Natural killer cell treated with Interleukin-12 subunit alpha and Interleukin-12 subunit beta and Interleukin-15 and Interleukin-18, amount 100 ng/mL, for 72 hours (primary cell): ENCODE results near the gene NSD1. TPM values are rescaled to one million over a fixed set of nuclear protein-coding genes. Genes with fewer than 3 reads are reported as not detected.

ENCODE experiments used
- ATAC-seq, 2 donors: fragments of 150-1000 bp; cut with Tn5 transposase in 1 of 2; sonication (Bioruptor Pico), chemical (Tn5 transposase) in 1 of 2; 2 replicates each; pipeline ENCODE4 v1.10.0; 2021
- DNase-seq: peaks from one replicate; pipeline ENCODE4 v3.0.0; 2022; ENCODE audit warnings: low spot score
- H3K27ac Mint-ChIP-seq, 2 donors: 1 replicate in 1 of 2; 2 replicates in 1 of 2; pipeline ENCODE4 v1.8.0; 2022; ENCODE audit warnings: mixed read lengths in 2 of 2, mild to moderate bottlenecking in 1 of 2, moderate library complexity in 1 of 2
- H3K27me3 Mint-ChIP-seq, 2 donors: 1 replicate in 1 of 2; 2 replicates in 1 of 2; pipeline ENCODE4 v1.8.0; 2022; ENCODE audit warnings: mixed read lengths in 2 of 2
- H3K36me3 Mint-ChIP-seq: one replicate; pipeline ENCODE4 v1.8.0; 2022; ENCODE audit warnings: mixed read lengths
- H3K4me1 Mint-ChIP-seq, 2 donors: 1 replicate in 1 of 2; 2 replicates in 1 of 2; pipeline ENCODE4 v1.8.0; 2022; ENCODE audit warnings: low read depth in 2 of 2, mixed read lengths in 2 of 2, mild to moderate bottlenecking in 1 of 2
- H3K4me3 Mint-ChIP-seq: one replicate; pipeline ENCODE4 v1.8.0; 2022; ENCODE audit warnings: mixed read lengths
- H3K9me3 Mint-ChIP-seq: 2 replicates; pipeline ENCODE4 v1.8.0; 2022; ENCODE audit warnings: mixed read lengths
- total RNA-seq, 2 donors: library from RNA; stranded (reverse); gene quantifications; one replicate each; pipeline ENCODE4 v1.2.3, GENCODE V29; 2022

Gene NSD1
- total RNA-seq, 2 donors from 2014 or later = 96.8 to 166 TPM

DNA sequence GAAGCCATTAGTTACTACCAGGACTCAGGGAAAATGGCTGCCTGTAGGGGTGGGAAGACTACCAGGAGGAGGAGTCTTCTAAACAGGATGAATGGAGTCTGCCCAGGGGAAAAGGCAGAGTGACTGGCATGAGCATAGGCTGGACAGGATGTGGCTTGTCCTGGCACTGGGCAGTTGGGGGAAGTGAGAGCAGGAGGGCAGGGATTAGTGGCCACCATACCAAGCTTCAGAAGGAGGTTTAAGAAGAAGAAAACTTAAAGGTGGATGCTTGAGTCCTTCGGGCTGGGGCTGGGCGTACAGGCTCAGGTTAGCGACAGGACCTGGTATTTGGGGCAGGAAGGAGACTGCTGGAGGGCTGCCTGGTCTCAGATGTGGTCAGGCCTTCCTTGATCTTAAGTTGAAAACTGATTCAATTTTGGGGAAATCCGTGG is 5.0 kb upstream of the NSD1 start:
- H3K9me3 Mint-ChIP-seq = no peaks in the 10 kb centered on the region
- H3K27ac Mint-ChIP-seq = peak overlapping the region; percentile 39 to 66

DNA sequence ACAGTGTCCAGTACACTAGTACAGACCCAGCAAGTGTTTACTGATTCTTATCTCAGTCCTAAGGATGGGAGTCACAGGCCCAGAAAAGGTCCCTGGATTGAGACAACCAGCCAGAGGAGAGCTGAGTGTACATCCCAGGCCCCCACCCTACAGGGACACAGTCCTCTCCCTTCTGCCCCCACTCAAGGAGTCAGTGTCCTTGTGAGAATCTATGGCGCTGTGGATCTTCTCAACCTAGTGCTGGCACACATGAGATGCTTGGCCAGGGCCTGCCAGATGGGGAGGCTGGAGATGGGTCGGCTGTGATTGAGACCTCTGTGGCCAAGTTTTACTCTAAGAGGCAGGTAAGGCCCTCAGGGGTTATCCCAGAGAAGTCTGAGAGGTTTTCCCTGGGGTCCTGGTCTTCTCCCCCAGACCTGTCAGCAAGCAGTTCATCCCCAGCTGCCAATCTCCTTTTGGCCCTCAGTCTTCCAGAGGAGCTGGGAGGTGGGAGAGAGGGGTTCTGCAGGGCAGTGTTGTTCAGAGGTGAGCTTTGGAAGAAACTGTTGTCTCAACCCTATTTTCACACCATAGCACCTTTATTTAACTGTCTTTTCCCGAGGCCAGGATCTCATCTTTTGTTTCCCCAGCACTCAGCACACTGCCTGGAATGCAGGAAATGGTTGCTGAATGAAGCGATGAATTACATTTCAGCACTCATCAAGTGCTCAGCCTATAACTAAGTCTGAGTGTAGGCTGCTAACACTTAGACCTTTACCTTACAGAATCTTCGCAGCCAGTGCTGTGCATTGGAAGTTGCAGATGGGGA is 3.2 kb upstream of the NSD1 start:
- ATAC-seq = no peak
- Mint-ChIP-seq H3K9me3 (no peaks in the 10 kb centered on the region), H3K27ac (peak overlapping the region; percentile 56 to 85), H3K4me1 (peaks cover 30 to 33% of the 10 kb centered on the region in 2 donors), H3K4me3 (peak overlapping the region; percentile 11), H3K36me3 (peaks cover 3% of the 10 kb centered on the region), H3K27me3 (no peaks in the 10 kb centered on the region)
- DNase-seq = no peak

More for the DNA sequence above, 5.0 kb upstream of the NSD1 start:
- peaks cover 21 to 23% of the 10 kb centered on the region in 2 donors for H3K4me1 Mint-ChIP-seq
- H3K27me3 Mint-ChIP-seq = no peaks in the 10 kb centered on the region
- no peaks in the 10 kb centered on the region for H3K36me3 Mint-ChIP-seq
- DNase-seq (no peak), ATAC-seq (no peak)
- H3K4me3 Mint-ChIP-seq = peak overlapping the region; percentile 36

DNA sequence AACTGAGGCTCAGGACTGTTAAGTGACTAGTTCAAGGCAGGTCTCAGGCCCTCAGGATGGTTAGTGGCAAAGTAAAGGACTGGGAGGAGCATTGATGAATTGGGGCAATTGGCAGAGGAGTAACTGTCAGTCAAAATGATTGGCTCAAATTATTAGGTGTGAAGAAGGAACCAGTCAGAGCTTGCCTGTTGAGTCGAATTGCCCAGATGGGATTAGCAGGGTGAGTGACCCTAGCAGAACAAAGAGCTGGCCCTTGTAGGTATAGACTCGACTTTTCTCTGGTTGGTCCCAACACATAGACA is 2.6 kb upstream of the NSD1 start:
- ATAC-seq (no peak), DNase-seq (no peak)
- H3K27me3 Mint-ChIP-seq = no peaks in the 10 kb centered on the region
- H3K27ac Mint-ChIP-seq = peak overlapping the region; percentile 85 to 88
- H3K36me3 Mint-ChIP-seq = peaks cover 7% of the 10 kb centered on the region
- H3K4me1 Mint-ChIP-seq = peaks cover 34 to 38% of the 10 kb centered on the region in 2 donors
- no peaks in the 10 kb centered on the region for H3K9me3 Mint-ChIP-seq
- H3K4me3 Mint-ChIP-seq = peak overlapping the region; percentile 11

DNA sequence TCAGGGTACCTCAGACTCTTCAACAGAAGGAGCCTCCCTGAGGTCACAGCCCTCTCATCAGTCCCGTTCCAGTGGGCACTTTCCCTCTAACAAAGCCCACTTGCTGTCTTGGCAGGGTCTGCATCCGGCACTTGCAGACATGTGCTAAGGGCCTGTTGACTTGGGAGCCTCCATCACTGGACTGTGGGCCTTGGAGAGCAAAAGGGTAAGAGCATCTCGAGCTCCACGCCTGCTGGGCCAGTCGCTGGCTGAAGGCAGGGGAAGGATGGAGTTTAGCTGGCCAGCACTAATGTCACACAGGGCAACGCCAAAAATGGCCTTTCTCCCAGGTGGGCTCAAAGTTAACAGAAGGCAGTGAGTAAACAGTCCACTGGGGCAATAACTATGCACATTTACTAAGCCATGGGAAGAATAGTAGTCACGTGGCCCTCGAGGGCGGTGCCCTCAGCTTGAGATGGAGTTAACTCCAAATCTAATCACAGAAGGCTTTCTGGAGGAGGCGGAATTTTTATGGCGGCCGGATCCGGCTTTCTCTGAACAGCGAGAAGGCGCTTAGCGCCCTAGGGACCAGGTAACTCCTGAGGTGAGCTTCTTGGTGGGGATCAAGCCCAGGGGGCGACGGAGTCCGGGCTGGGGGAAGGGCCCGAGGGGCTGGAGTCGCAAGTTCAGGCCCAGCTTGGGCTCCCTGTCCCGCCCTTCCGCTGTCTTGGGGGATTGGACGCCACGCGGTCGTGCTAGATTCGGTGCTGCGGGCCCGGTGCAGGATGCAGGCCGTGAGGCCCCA is 2.0 kb upstream of the NSD1 start:
- H3K4me3 Mint-ChIP-seq = peak overlapping the region; percentile 68
- peaks cover 8% of the 10 kb centered on the region for H3K36me3 Mint-ChIP-seq
- peak overlapping the region; percentile 85 to 88 for H3K27ac Mint-ChIP-seq
- no peaks in the 10 kb centered on the region for H3K9me3 Mint-ChIP-seq
- no peaks in the 10 kb centered on the region for H3K27me3 Mint-ChIP-seq
- DNase-seq = peak; percentile 53
- ATAC-seq = no peak
- peaks cover 34 to 41% of the 10 kb centered on the region in 2 donors for H3K4me1 Mint-ChIP-seq

DNA sequence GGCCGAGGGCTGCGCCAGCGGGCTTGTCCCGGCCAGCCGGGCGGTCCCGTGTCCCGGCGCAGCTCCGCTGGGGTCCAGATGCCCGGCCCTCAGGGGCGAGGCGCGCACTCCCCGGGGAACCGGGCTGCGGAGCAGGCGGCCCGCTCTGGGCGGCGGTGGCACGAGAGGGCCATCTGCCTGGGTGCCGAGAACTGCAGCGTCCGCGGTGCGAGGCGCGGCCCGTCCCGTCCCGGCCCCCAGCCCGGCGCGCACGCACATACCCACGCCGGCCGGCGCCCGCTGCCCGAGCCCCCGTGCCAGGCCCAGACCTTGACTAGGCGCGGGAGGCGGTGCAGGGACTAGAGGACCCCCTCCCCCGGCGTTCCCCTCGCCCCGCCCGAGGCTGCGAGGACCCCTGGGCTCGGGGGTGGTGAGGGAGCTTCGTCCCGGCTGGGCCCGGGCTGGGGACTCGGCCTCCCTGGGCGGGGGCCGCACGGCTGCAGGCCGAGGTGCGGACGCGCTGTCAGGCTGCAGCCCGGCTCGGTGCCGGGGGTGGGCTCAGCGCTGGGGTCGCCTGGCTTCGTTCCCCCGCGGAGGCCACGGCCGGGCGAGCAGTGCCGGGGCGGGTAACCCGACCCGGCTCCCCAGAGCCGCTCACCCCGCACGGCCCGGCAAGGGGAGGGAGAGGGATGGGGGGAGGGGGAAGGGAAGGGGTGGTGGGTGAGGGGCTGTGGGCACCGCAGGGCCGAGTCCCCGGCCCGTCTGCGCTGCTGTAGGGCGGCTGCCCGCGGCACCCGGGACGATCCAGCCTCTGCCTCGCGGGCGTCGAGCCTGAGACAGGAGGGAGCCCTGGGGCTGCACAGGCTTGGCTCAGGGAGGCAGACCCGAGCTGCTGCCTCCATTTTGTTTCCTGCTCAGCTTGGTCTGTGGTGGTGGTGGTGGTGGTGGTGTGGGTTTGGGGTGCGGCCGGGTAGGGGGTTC is 1.2 kb upstream of the NSD1 start:
- DNase-seq (peak; percentile 58), ATAC-seq (peak; percentile 30 to 34)
- H3K9me3 Mint-ChIP-seq = no peaks in the 10 kb centered on the region
- H3K27ac Mint-ChIP-seq = peak overlapping the region in 1 of 2 donors; percentile 85
- H3K4me3 Mint-ChIP-seq = peak overlapping the region; percentile 44
- peaks cover 37 to 47% of the 10 kb centered on the region in 2 donors for H3K4me1 Mint-ChIP-seq
- no peaks in the 10 kb centered on the region for H3K27me3 Mint-ChIP-seq
- peaks cover 13% of the 10 kb centered on the region for H3K36me3 Mint-ChIP-seq

DNA sequence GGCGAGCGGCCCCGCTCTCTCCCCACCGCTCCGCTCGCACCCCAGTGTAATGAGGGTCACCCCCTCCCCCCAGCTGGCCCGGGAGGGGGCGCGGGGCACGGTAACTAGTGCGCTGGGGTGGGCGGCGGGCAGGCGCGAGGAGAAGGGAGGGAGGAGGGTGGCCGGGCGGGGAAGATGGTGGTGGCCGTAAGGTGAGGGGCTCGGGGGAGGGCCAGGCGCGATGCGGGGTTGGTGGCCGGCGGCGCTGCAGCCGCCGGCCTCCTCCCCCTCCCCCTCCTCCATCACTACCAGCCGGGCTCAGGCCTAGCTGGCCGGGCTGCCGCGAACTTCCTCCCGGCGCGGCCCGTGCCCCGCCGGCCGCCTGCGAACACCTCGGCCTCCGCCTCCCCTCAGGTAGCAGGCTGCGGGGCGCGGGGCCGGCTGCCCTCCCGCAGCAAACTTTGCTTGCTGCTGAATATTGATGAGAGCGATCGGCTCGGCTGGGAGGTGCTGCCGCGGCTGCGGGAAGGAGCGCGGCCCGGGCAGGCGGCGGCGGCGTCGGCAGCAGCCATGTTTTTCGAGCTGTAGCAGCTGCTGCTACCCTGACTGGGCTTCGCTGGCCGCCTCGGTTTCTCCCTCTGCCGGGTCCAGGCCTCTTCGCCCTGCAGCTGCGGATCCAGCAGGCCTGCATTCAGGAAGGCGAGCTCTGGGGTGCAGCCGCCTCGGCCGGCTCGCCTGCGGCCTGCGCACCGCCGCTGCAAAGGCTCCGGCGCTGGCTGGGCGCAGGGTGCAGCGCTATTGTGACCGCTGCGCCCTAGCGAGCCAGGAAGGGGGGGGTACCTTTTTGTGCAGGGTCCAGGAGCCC is 502 bp downstream of the NSD1 start:
- Mint-ChIP-seq H3K4me1 (peaks cover 26 to 37% of the 10 kb centered on the region in 2 donors), H3K27ac (peak overlapping the region; percentile 50 to 65), H3K36me3 (peaks cover 13% of the 10 kb centered on the region)

DNA sequence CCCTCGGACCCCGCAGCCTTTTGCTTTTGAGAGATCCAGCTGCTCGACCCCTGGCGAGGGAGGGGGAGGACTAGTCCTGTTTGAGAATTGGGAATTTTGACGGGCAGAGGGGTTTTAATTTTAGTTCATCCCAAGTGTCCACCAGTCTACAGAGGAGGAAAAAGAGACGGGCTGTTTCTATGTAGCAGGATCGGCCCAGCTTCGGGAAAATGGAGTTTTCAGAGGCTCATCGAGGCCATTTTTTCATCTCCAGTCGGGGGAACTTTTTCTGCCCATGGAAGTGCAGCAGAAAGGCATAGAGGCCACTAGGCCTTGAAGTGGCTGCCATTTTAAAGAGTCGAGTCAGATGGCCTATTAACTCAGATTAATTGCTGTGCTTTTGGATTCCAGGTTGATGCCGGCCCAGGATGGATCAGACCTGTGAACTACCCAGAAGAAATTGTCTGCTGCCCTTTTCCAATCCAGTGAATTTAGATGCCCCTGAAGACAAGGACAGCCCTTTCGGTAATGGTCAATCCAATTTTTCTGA is 1.2 kb downstream of the NSD1 start:
- H3K27me3 Mint-ChIP-seq = no peaks in the 10 kb centered on the region
- H3K27ac Mint-ChIP-seq = peak overlapping the region; percentile 50 to 65
- ATAC-seq (no peak), DNase-seq (no peak)
- H3K9me3 Mint-ChIP-seq = no peaks in the 10 kb centered on the region
- H3K36me3 Mint-ChIP-seq = peaks cover 13% of the 10 kb centered on the region
- peak overlapping the region; percentile 75 for H3K4me3 Mint-ChIP-seq
- peaks cover 24 to 32% of the 10 kb centered on the region in 2 donors for H3K4me1 Mint-ChIP-seq

More for the DNA sequence above, 502 bp downstream of the NSD1 start:
- Mint-ChIP-seq H3K9me3 (no peaks in the 10 kb centered on the region), H3K4me3 (peak overlapping the region; percentile 75), H3K27me3 (no peaks in the 10 kb centered on the region)
- peak; percentile 53 to 69 for ATAC-seq
- peak; percentile 65 for DNase-seq

DNA sequence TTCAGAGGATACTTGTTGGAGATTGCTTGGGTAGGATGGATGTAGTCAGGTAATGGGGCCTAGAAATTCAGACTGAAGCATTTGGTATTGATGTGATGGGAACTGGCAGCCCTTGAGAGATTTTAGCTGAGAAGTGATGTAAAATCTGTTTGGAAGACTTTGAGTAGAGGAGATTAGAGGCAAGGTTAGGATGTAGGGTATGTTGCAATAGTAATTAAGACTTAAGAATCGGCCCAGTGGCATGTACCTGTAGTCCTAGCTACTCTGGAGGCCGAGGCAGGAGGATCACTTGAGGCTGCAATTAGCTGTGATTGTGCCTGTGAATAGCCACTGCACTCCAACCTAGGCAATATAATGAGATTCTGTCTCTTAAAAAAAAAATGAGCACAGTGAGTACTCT is 6.7 kb downstream of the NSD1 start:
- H3K4me1 Mint-ChIP-seq = peaks cover 29 to 49% of the 10 kb centered on the region in 2 donors
- no peak for ATAC-seq
- peak overlapping the region in 1 of 2 donors; percentile 28 for H3K27ac Mint-ChIP-seq
- H3K36me3 Mint-ChIP-seq = peaks cover 17% of the 10 kb centered on the region
- H3K27me3 Mint-ChIP-seq = no peaks in the 10 kb centered on the region
- no peak for DNase-seq
- no peaks in the 10 kb centered on the region for H3K9me3 Mint-ChIP-seq
- H3K4me3 Mint-ChIP-seq = no peak overlapping the region

DNA sequence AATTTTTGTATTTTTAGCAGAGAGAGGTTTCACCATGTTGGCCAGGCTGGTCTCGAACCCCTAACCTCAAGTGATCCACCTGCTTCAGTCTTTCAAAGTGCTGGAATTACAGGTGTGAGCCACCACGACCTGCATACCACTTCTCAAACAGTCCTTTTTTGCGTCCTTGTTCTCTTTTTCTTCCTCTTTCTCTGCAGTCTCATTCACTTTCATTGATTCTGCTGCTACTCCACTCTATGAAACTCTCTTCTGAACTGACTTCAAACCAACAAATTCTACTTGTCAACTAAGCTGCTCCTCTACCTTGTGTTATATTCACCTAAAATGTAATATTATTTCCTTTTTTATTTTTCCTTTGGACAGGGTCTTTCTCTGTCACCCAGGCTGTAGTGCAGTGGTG is 7.9 kb downstream of the NSD1 start:
- Mint-ChIP-seq H3K4me1 (peaks cover 25 to 40% of the 10 kb centered on the region in 2 donors), H3K36me3 (peaks cover 12% of the 10 kb centered on the region), H3K27me3 (no peaks in the 10 kb centered on the region), H3K4me3 (no peak overlapping the region), H3K27ac (peak overlapping the region in 1 of 2 donors; percentile 57), H3K9me3 (no peaks in the 10 kb centered on the region)
- DNase-seq = no peak
- ATAC-seq = no peak

DNA sequence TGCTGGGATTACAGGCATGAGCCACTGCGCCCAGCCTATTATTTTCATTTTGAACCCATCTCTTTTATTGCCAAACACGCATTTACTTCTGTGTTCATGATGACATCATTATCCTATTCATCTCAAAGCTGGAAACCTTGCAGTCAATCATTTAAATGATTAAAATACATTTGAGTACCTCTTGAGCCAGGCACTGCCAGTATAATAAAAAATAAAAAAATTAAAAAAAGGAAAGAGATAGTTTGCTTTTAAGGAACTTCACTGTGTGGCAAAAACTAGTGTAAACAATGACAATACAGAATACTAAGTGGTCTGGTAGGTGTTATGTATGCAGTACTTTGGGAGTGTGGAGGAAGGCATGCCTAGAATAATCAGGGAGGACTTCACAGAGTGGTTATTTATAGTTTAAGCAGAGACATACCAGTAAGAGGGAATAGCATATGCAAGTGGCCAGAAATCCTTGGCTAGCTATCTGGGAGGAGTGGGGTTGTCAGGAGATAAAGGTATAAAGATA is 8.6 kb downstream of the NSD1 start:
- ATAC-seq (no peak), DNase-seq (no peak)
- Mint-ChIP-seq H3K36me3 (peaks cover 6% of the 10 kb centered on the region), H3K9me3 (no peaks in the 10 kb centered on the region), H3K4me1 (peaks cover 23 to 34% of the 10 kb centered on the region in 2 donors), H3K27me3 (no peaks in the 10 kb centered on the region), H3K27ac (peak overlapping the region; percentile 11 to 57), H3K4me3 (no peak overlapping the region)

DNA sequence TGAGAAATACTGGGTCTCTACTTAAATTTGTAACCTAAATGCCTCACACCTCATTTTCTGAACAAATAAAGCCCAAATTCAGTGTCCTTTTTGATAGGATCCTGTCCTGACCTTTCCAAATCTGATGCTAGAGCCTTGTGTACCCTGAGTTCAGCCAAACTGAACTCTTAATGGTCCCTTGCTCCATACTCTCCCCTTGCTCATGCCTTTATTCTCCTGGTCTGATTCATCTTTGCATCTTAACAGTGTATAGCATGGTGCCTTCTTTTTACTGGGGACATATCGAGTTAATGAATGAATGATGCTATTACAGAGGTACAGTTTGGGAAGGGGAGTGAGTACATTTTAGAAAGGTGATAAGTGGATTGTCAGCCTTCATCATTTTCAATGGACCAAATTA is 9.2 kb downstream of the NSD1 start:
- no peak for ATAC-seq
- Mint-ChIP-seq H3K27ac (peak overlapping the region in 1 of 2 donors; percentile 11), H3K27me3 (no peaks in the 10 kb centered on the region), H3K36me3 (peaks cover 6% of the 10 kb centered on the region), H3K4me1 (peaks cover 26 to 34% of the 10 kb centered on the region in 2 donors), H3K4me3 (no peak overlapping the region), H3K9me3 (no peaks in the 10 kb centered on the region)
- no peak for DNase-seq

DNA sequence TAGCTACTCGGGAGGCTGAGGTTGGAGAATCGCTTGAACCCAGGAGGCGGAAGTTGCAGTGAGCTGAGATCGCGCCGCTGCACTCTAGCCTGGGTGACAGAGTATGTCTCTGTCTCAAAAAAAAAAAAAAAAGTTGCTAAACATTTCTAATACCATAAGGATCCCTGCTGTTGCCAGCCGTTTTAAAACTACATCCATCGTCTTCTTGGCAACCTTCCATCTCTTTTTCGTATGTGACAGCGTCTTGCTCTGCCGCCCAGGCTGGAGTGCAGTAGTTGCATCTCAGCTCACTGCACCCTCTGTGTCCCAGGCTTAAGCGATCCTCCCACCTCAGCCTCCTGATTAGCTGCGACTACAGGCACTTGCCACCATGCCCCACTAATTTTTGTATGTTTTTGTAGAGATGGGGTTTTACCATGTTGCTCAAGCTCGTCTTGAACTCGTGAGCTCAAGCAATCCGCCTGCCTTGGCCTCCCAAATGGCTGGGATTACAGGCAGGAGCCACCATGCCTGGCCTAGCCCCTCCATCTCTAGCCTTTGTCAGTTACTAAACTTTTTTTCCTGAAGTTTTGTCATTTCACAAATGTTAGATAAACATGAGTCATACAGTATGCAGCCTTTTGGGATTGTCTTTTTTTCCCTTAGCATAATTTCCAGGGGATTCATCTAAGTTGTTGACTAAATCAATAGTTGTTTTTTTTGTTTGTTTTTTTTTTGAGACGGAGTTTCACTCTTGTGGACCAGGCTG is 13.5 kb downstream of the NSD1 start:
- H3K27me3 Mint-ChIP-seq = no peaks in the 10 kb centered on the region
- H3K36me3 Mint-ChIP-seq = no peaks in the 10 kb centered on the region
- peaks cover 10 to 11% of the 10 kb centered on the region in 2 donors for H3K4me1 Mint-ChIP-seq
- H3K27ac Mint-ChIP-seq = no peak overlapping the region
- DNase-seq = no peak
- no peak for ATAC-seq
- H3K9me3 Mint-ChIP-seq = no peaks in the 10 kb centered on the region
- no peak overlapping the region for H3K4me3 Mint-ChIP-seq
